IMR-90 (cell line): Measurements from ENCODE around the gene BTN2A1. TPM values are rescaled to one million over a fixed set of nuclear protein-coding genes. Genes with fewer than 3 reads are reported as not detected.

ENCODE experiments used
- ATAC-seq: fragments of 200-7000 bp; cut with Tn5 transposase; 2 replicates; pipeline ENCODE4 v1.9.1; 2020; ENCODE audit warnings: low read depth, mild to moderate bottlenecking, moderate library complexity
- BruUV-seq: library from RNA; stranded (reverse); fragments of 400-500 nt; replicated peaks from 2 replicates; lab custom pipeline; 2021; lab: Mats Ljungman, UMichigan
- CTCF ChIA-PET: fragments of 300-600 bp; formaldehyde crosslinking; extraction: SDS; loops from one replicate; lab custom pipeline; 2021; ENCODE audit warnings: antibody characterized with exemption; lab: Yijun Ruan, JAX
- POLR2A ChIA-PET: fragments of 300-600 bp; sonication (Branson Sonifier 250); formaldehyde crosslinking; loops from one replicate; lab custom pipeline; 2022; ENCODE audit warnings: antibody characterized with exemption; ENCODE audit not compliant: unreplicated experiment; lab: Charles Lee
- DNase-seq: peaks from one replicate; pipeline ENCODE4 v3.0.0; 2013
- H2AFZ ChIP-seq: replicated peaks from 2 replicates; pipeline ENCODE3; 2013; ENCODE audit warnings: low read length, mild to moderate bottlenecking; ENCODE audit not compliant: poor library complexity
- H2AK5ac ChIP-seq: 2 replicates; pipeline ENCODE4 v1.6.1; 2013; ENCODE audit warnings: low read depth, low read length, inconsistent platforms
- H2AK9ac ChIP-seq: replicated peaks from 2 replicates; pipeline ENCODE3; 2013; ENCODE audit warnings: mild to moderate bottlenecking, low read depth, low read length, moderate library complexity; ENCODE audit not compliant: poor library complexity
- H2BK120ac ChIP-seq: 2 replicates; pipeline ENCODE4 v1.6.1; 2013; ENCODE audit warnings: low read depth, low read length, inconsistent platforms
- H2BK15ac ChIP-seq: 3 replicates; pipeline ENCODE4 v1.6.1; 2013; ENCODE audit warnings: low read depth, low read length, inconsistent platforms
- H2BK20ac ChIP-seq: 2 replicates; pipeline ENCODE4 v1.6.1; 2013; ENCODE audit warnings: low read depth, mild to moderate bottlenecking, inconsistent platforms, low read length, moderate library complexity
- H2BK5ac ChIP-seq: 2 replicates; pipeline ENCODE4 v1.6.1; 2013; ENCODE audit warnings: mild to moderate bottlenecking, low read depth, low read length, inconsistent platforms; ENCODE audit not compliant: poor library complexity, severe bottlenecking
- H3K14ac ChIP-seq: replicated peaks from 2 replicates; pipeline ENCODE4 v1.6.1; 2013; ENCODE audit warnings: low read depth, low read length, inconsistent platforms
- H3K18ac ChIP-seq: 2 replicates; pipeline ENCODE4 v1.6.1; 2013; ENCODE audit warnings: low read depth, low read length, control low read depth
- H3K23ac ChIP-seq: 2 replicates; pipeline ENCODE4 v1.6.1; 2013; ENCODE audit warnings: low read depth, low read length, inconsistent platforms
- H3K27ac ChIP-seq: 2 replicates; pipeline ENCODE4 v1.5.1; 2013; ENCODE audit warnings: mild to moderate bottlenecking, control low read depth, low read length; ENCODE audit not compliant: insufficient read depth
- H3K27me3 ChIP-seq: 2 replicates; pipeline ENCODE4 v1.6.1; 2013; ENCODE audit warnings: low read length; ENCODE audit not compliant: control insufficient read depth, insufficient read depth
- H3K36me3 ChIP-seq: 2 replicates; pipeline ENCODE4 v1.6.1; 2013; ENCODE audit warnings: low read length, mixed read lengths; ENCODE audit not compliant: control insufficient read depth, insufficient read depth
- H3K4ac ChIP-seq: 2 replicates; pipeline ENCODE4 v1.6.1; 2013; ENCODE audit warnings: low read depth, low read length, inconsistent platforms
- H3K4me1 ChIP-seq: 2 replicates; pipeline ENCODE4 v1.6.1; 2013; ENCODE audit warnings: low read length, mixed read lengths; ENCODE audit not compliant: control insufficient read depth, insufficient read depth
- H3K4me2 ChIP-seq: 2 replicates; pipeline ENCODE4 v1.6.1; 2013; ENCODE audit warnings: low read depth, mild to moderate bottlenecking, control low read depth, low read length, moderate library complexity
- H3K4me3 ChIP-seq: 2 replicates; pipeline ENCODE4 v1.5.1; 2013; ENCODE audit warnings: low read depth, mild to moderate bottlenecking, control low read depth, low read length, moderate library complexity; ENCODE audit not compliant: insufficient read depth
- H3K56ac ChIP-seq: 2 replicates; pipeline ENCODE4 v1.6.1; 2013; ENCODE audit warnings: low read length, inconsistent platforms; ENCODE audit not compliant: insufficient read depth; ENCODE audit errors: extremely low read depth
- H3K79me1 ChIP-seq, 2 experiments: 2 replicates each; pipeline ENCODE4 v1.6.1; 2013; ENCODE audit warnings: low read length in 2 of 2, inconsistent platforms in 1 of 2, low read depth in 1 of 2
- H3K9ac ChIP-seq: 2 replicates; pipeline ENCODE4 v1.6.1; 2013; ENCODE audit warnings: low read depth, low read length, control low read depth
- H3K9me1 ChIP-seq: 2 replicates; pipeline ENCODE4 v1.6.1; 2013; ENCODE audit warnings: low read length, inconsistent platforms; ENCODE audit not compliant: insufficient read depth
- H3K9me3 ChIP-seq: 2 replicates; pipeline ENCODE4 v1.6.1; 2013; ENCODE audit warnings: low read length; ENCODE audit not compliant: control insufficient read depth, insufficient read depth
- H4K20me1 ChIP-seq: 2 replicates; pipeline ENCODE4 v1.6.1; 2013; ENCODE audit warnings: low read length, inconsistent platforms; ENCODE audit not compliant: insufficient read depth
- H4K5ac ChIP-seq: 2 replicates; pipeline ENCODE4 v1.6.1; 2013; ENCODE audit warnings: mild to moderate bottlenecking, low read depth, low read length, control low read depth
- H4K8ac ChIP-seq, 2 experiments: 2 replicates each; pipeline ENCODE4 v1.6.1; 2013; ENCODE audit warnings: low read depth in 2 of 2, low read length in 2 of 2, control low read depth in 1 of 2, inconsistent platforms in 1 of 2
- H4K91ac ChIP-seq: 2 replicates; pipeline ENCODE4 v1.6.1; 2013; ENCODE audit warnings: low read depth, low read length, inconsistent platforms; ENCODE audit not compliant: insufficient read depth
- BHLHE40 ChIP-seq: fragments of 150-350 bp; IDR thresholded peaks from 2 replicates; pipeline ENCODE4 v1.6.1; 2016; ENCODE audit warnings: mild to moderate bottlenecking, low read depth, low read length
- CEBPB ChIP-seq: IDR thresholded peaks from 2 replicates; pipeline ENCODE4 v1.6.1; 2012; ENCODE audit warnings: low read depth, low read length, improper control_type of control experiment
- CHD1 ChIP-seq: IDR thresholded peaks from 2 replicates; pipeline ENCODE4 v1.6.1; 2012; ENCODE audit warnings: low read depth, low read length, improper control_type of control experiment
- FOS ChIP-seq: fragments of 150-350 bp; IDR thresholded peaks from 2 replicates; pipeline ENCODE4 v1.6.1; 2016; ENCODE audit warnings: low read depth, low read length
- MAFK ChIP-seq: IDR thresholded peaks from 2 replicates; pipeline ENCODE4 v1.6.1; 2012; ENCODE audit warnings: low read depth, low read length, improper control_type of control experiment
- MXI1 ChIP-seq: IDR thresholded peaks from 2 replicates; pipeline ENCODE4 v1.6.1; 2012; ENCODE audit warnings: low read depth, mild to moderate bottlenecking, low read length, moderate library complexity, borderline replicate concordance
- NFE2L2 ChIP-seq: fragments of 150-350 bp; IDR thresholded peaks from 2 replicates; pipeline ENCODE4 v1.6.1; 2016; ENCODE audit warnings: low read depth, mild to moderate bottlenecking, low read length
- RAD21 ChIP-seq: IDR thresholded peaks from 2 replicates; pipeline ENCODE4 v1.6.1; 2012; ENCODE audit warnings: low read length, improper control_type of control experiment
- SMC3 ChIP-seq: fragments of 150-350 bp; IDR thresholded peaks from 2 replicates; pipeline ENCODE4 v1.6.1; 2016; ENCODE audit warnings: low read depth, mild to moderate bottlenecking, antibody characterized with exemption, low read length, moderate library complexity
- WGBS, 2 experiments: methylation state at CpG; one replicate each; pipeline versions ENCODE4 v1.1.5 to v1.1.7; 2013; ENCODE audit warnings: missing lambda C conversion rate in 2 of 2; ENCODE audit not compliant: insufficient read length in 1 of 2; ENCODE audit errors: extremely low coverage in 2 of 2; 5-methylcytosine and 5-hydroxymethylcytosine counted together
- dilution Hi-C: fragments of 300-500 bp; cut with HindIII; formaldehyde crosslinking; loops from one replicate; pipeline ENCODE4 v1.14.3; 2018; ENCODE audit warnings: low sequenced_read_pairs; ENCODE audit not compliant: unreplicated experiment
- in situ Hi-C: fragments of 300-500 bp; cut with MboI; formaldehyde crosslinking; loops from 3 replicates; pipeline ENCODE4 v1.14.3; 2019; ENCODE audit warnings: low sequenced_read_pairs, inconsistent platforms, mixed read lengths
- intact Hi-C: fragments of 100-400 bp; cut with micrococcal nuclease; formaldehyde crosslinking; loops from 2 replicates; pipeline ENCODE4 v1.10.0; 2022
- polyA plus RNA-seq, 3 experiments: library from polyadenylated mRNA; depleted of rRNA; stranded (reverse); fragments of >200 nt; gene quantifications; 2 replicates each; pipeline ENCODE4 v1.2.3, GENCODE V29; 2012; ENCODE audit warnings: low replicate concordance in 1 of 3
- total RNA-seq: library from RNA; depleted of rRNA; stranded (reverse); fragments of >200 nt; gene quantifications from 2 replicates; pipeline ENCODE4 v1.2.3, GENCODE V29; 2012
- TF ChIP-seq, protein P1 (sequence below): conservative IDR thresholded peaks from 2 replicates; pipeline ENCODE4 v1.5.1; 2012; ENCODE audit warnings: mild to moderate bottlenecking, low read depth, low read length, improper control_type of control experiment

BTN2A1 gene
- total and polyA plus RNA-seq, 2 of the 4 experiments (the other 2 are of a cell fraction), result 13.6 to 40.2 TPM

DNA sequence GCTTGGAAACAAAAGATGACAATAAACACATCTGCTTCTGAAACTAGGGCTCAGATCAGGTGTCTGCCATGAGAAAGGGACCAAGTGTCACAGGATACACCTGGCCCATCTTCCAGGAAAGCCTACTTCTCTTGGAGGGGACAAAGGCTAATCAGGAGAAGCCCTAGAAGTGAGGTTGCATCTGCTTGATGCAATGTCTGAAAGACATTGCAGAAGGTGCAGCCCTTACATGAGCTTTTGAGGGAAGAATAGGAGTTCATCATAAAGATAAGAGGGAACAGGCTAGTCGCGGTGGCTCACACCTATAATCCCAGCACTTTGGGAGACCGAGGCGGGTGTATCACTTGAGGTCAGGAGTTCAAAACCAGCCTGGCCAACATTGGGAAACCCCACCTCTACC, 39.9 kb downstream of the BTN2A1 start:
- H3K9me1 ChIP-seq, result 0 out of 2 replicates have a peak, but pooled peaks cover 3% of the 10 kb centered on the region
- H3K4ac ChIP-seq, result no peak overlapping the region
- intact Hi-C loops (no loop called here), dilution Hi-C loops (no loop called here), in situ Hi-C loops (no loop called here)
- H2AK5ac ChIP-seq, result no peak overlapping the region
- H3K4me3 ChIP-seq, result no peak overlapping the region
- H3K36me3 ChIP-seq, result no peaks in the 10 kb centered on the region
- no peak overlapping the region for H3K9ac ChIP-seq
- no peak overlapping the region for H2AFZ ChIP-seq
- H3K18ac ChIP-seq, result no peak overlapping the region
- no peaks in the 10 kb centered on the region for H4K20me1 ChIP-seq
- H2AK9ac ChIP-seq, result no peak overlapping the region
- peaks cover 24% of the 10 kb centered on the region for H3K27me3 ChIP-seq
- H2BK120ac ChIP-seq, result no peak overlapping the region
- no peak overlapping the region for H4K91ac ChIP-seq
- no peak overlapping the region for H3K14ac ChIP-seq
- no peaks in the 10 kb centered on the region for H3K9me3 ChIP-seq
- no TSS peak for BruUV-seq
- H3K79me1 ChIP-seq, result no peaks in the 10 kb centered on the region
- no peak overlapping the region for H3K56ac ChIP-seq
- H3K27ac ChIP-seq, result no peak overlapping the region
- H2BK20ac ChIP-seq, result no peak overlapping the region
- H4K5ac ChIP-seq, result no peak overlapping the region
- TF ChIP-seq NFE2L2 (no peak), SMC3 (no peak), FOS (no peak), CHD1 (no peak), RAD21 (no peak), CEBPB (no peak), MXI1 (no peak), MAFK (no peak), BHLHE40 (no peak)
- TF ChIP-seq, protein P1, sequence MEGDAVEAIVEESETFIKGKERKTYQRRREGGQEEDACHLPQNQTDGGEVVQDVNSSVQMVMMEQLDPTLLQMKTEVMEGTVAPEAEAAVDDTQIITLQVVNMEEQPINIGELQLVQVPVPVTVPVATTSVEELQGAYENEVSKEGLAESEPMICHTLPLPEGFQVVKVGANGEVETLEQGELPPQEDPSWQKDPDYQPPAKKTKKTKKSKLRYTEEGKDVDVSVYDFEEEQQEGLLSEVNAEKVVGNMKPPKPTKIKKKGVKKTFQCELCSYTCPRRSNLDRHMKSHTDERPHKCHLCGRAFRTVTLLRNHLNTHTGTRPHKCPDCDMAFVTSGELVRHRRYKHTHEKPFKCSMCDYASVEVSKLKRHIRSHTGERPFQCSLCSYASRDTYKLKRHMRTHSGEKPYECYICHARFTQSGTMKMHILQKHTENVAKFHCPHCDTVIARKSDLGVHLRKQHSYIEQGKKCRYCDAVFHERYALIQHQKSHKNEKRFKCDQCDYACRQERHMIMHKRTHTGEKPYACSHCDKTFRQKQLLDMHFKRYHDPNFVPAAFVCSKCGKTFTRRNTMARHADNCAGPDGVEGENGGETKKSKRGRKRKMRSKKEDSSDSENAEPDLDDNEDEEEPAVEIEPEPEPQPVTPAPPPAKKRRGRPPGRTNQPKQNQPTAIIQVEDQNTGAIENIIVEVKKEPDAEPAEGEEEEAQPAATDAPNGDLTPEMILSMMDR, result no peak
- ATAC-seq (no peak), DNase-seq (no peak)
- ChIA-PET CTCF (interaction anchor here (1.1 kb wide), 1 partner anchor 98 kb away, joined by 3 read pairs; no protein-coding TSS in a partner anchor), POLR2A (interaction anchor here (0.6 kb wide), 1 partner anchor 228 kb away, joined by 10 read pairs; no protein-coding TSS in a partner anchor)
- no peak overlapping the region for H2BK5ac ChIP-seq
- H4K8ac ChIP-seq, result no peak overlapping the region
- no peak overlapping the region for H3K4me2 ChIP-seq
- no peak overlapping the region for H2BK15ac ChIP-seq
- no peak overlapping the region for H3K23ac ChIP-seq
- H3K4me1 ChIP-seq, result 0 out of 2 replicates have a peak, but pooled peaks cover 3% of the 10 kb centered on the region
- no CpG with 5 or more reads among the region's 4 CpGs for WGBS, 2 experiments
